T1000 (cell line): ENCODE measurements around the gene COL18A1.

ENCODE experiments used
- DNase-seq: peaks from one replicate; lab custom pipeline; 2025; ENCODE audit warnings: mixed read lengths; lab: John Stamatoyannopoulos, UW

Gene COL18A1

GRCh38 chr21:45383111-45383614, 21.8 kb upstream of the COL18A1 start:
- no peak for DNase-seq

- DNase-seq, result no peak
Measured at GRCh38 chr21:45383615-45384201, 21.3 kb upstream of the COL18A1 start.

- DNase-seq, result no peak
Measured at GRCh38 chr21:45384656-45385548, 20.1 kb upstream of the COL18A1 start.

GRCh38 chr21:45385549-45386050, 19.4 kb upstream of the COL18A1 start:
- no peak for DNase-seq

- no peak for DNase-seq
Measured at GRCh38 chr21:45386336-45386727, 18.6 kb upstream of the COL18A1 start.

- peak; percentile 60 for DNase-seq
Measured at GRCh38 chr21:45386728-45387371, 18.1 kb upstream of the COL18A1 start.

- DNase-seq, result no peak
Measured at GRCh38 chr21:45387506-45387905, 17.5 kb upstream of the COL18A1 start.

- no peak for DNase-seq
Measured at GRCh38 chr21:45388011-45388521, 16.9 kb upstream of the COL18A1 start.

- DNase-seq, result no peak
Measured at GRCh38 chr21:45388611-45389296, 16.2 kb upstream of the COL18A1 start.

GRCh38 chr21:45390121-45390751, 14.7 kb upstream of the COL18A1 start:
- DNase-seq, result no peak

- DNase-seq, result no peak
Measured at GRCh38 chr21:45390831-45391742, 13.9 kb upstream of the COL18A1 start.

- DNase-seq, result no peak
Measured at GRCh38 chr21:45391743-45392572, 13.0 kb upstream of the COL18A1 start.

GRCh38 chr21:45392573-45392971, 12.4 kb upstream of the COL18A1 start:
- no peak for DNase-seq

GRCh38 chr21:45393021-45393420, 11.9 kb upstream of the COL18A1 start:
- no peak for DNase-seq

GRCh38 chr21:45393833-45394638, 10.9 kb upstream of the COL18A1 start:
- no peak for DNase-seq

GRCh38 chr21:45396620-45396995, 8.4 kb upstream of the COL18A1 start:
- no peak for DNase-seq

- DNase-seq, result no peak
Measured at GRCh38 chr21:45397381-45397780, 7.6 kb upstream of the COL18A1 start.

GRCh38 chr21:45401054-45401518, 3.9 kb upstream of the COL18A1 start:
- no peak for DNase-seq
